ENCODE results near the gene TBX1. TPM values are rescaled to one million over a fixed set of nuclear protein-coding genes. Genes with fewer than 3 reads are reported as not detected.

TBX1 gene
- total and polyA plus RNA-seq, 2 of the 8 experiments (the other 6 are each of a cell fraction or from before 2014, with no cell fraction given): 0.28 TPM; not detected in 1

DNA sequence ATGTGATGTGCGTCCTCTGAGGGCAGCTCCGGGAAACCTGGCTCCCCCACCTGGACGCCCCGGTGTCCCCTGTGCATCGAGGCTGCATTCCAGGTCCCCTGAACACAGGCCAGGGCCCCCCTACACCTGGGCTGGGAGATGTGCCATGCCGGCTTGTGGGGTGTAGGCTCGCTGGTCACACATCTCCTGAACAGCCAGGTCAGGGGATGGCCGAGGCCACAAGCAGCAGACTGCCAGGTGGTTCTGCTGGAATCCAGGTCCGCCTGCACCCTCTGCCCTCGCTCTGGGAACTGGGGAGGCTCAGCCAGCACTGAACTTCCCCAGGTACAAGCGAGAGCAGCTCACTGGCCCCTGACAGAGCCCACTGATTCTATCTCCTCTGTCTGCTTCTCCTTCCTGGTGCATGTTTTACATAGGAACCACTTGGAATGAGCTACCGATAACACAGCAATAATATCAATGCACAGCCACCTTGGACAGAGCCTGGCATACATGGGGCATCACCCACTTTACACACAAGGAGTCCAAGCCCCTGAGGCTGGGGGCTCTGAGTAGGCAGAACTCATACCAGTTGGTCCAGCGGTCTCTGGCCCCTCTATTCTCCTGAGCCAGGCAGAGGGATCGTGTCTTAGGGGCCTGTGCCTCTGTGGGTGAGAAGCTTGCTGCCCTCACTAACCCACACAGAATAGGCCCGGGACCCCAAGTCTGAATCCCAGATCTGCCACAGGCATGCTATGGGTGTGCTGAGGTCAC lies 46.8 kb downstream of the TBX1 start:
- no peak overlapping the region for H3K27ac ChIP-seq (ENCODE audit: low read depth, low read length)
- H3K4me3 ChIP-seq (ENCODE audit: extremely low read depth in 1 of 4, insufficient read depth in 2 of 4, low read depth in 3 of 4, low read length in 4 of 4): no peak overlapping the region
- no peak overlapping the region for H2BK15ac ChIP-seq (ENCODE audit: low read length)
- H4K20me1 ChIP-seq (replicated peaks in 1 of 2; ENCODE audit: control insufficient read depth in 1 of 2, insufficient read depth in 2 of 2, low read length in 2 of 2): peaks cover 0 to 3% of the 10 kb centered on the region in 2 experiments
- H4K5ac ChIP-seq (ENCODE audit: insufficient read length, low read depth, low read length): no peak overlapping the region
- H2BK5ac ChIP-seq (ENCODE audit: low read depth, low read length): 0 out of 2 replicates have a peak overlapping the region, but pooled peaks have one; percentile 44
- H3K14ac ChIP-seq (ENCODE audit: insufficient read length): no peak overlapping the region
- FAIRE-seq: no peak
- H3K79me2 ChIP-seq (ENCODE audit: control insufficient read depth in 1 of 2, insufficient read depth in 2 of 2, low read length in 2 of 2): no peaks in the 10 kb centered on the region
- peak overlapping the region; percentile 82; the same call in 1 of the 2 replicates for H4K8ac ChIP-seq (ENCODE audit: extremely low read depth, insufficient read depth, low read length)
- no peaks in the 10 kb centered on the region for H3K27me3 ChIP-seq (replicated peaks in 1 of 4; ENCODE audit: control insufficient read depth in 3 of 4, extremely low read depth in 1 of 4, insufficient read depth in 3 of 4, low read length in 3 of 4)
- TF ChIP-seq SP1 (IDR thresholded peaks at IDR 0.05; ENCODE audit: low read depth, low read length) (no peak), CREB1 (IDR thresholded peaks at IDR 0.05) (no peak), YY1 (IDR thresholded peaks at IDR 0.05; ENCODE audit: low read depth, low read length) (no peak), HDAC2 (IDR thresholded peaks at IDR 0.05; ENCODE audit: borderline replicate concordance in 1 of 2, low read depth in 2 of 2, low read length in 2 of 2) (no peak), CBX8 (IDR thresholded peaks at IDR 0.05; ENCODE audit: borderline replicate concordance, low read depth, low read length) (no peak)
- no peak overlapping the region for H3K56ac ChIP-seq (replicated peaks; ENCODE audit: insufficient read length, low read depth, low read length)
- no peak overlapping the region for H3K4me2 ChIP-seq (ENCODE audit: insufficient read depth in 1 of 2, low read depth in 2 of 2, low read length in 2 of 2)
- no peak overlapping the region for H3K23ac ChIP-seq (ENCODE audit: insufficient read length)
- 92% methylated on average over 15 of the region's 15 CpGs; no CpG with 5 or more reads in 1 of the 2 experiments for WGBS, 2 experiments (ENCODE audit: extremely low coverage in 1 of 2, insufficient coverage in 1 of 2, insufficient read length in 1 of 2, insufficient replicate concordance in 2 of 2, low coverage in 1 of 2, low lambda C conversion rate in 2 of 2, missing lambda C conversion rate in 1 of 2)
- H3K36me3 ChIP-seq (ENCODE audit: control insufficient read depth in 2 of 4, insufficient read depth in 4 of 4, low read length in 3 of 4): no peaks in the 10 kb centered on the region
- no peak overlapping the region for H2AK5ac ChIP-seq (ENCODE audit: low read depth, low read length)
- H3K9ac ChIP-seq (replicated peaks in 1 of 4; ENCODE audit: extremely low read depth in 1 of 4, low read depth in 3 of 4, low read length in 3 of 4): no peak overlapping the region
- no peak overlapping the region for H2BK120ac ChIP-seq (replicated peaks; ENCODE audit: low read depth, low read length)
- no peak overlapping the region for H2AFZ ChIP-seq (ENCODE audit: low read length)
- H4K91ac ChIP-seq (replicated peaks; ENCODE audit: insufficient read length, low read length): no peak overlapping the region
- no peak overlapping the region for H2BK12ac ChIP-seq (ENCODE audit: low read depth, low read length)
- no peak for DNase-seq (ENCODE audit: low read depth in 1 of 2, low spot score in 2 of 2)
- H3K9me3 ChIP-seq (ENCODE audit: insufficient read depth in 2 of 2, low read depth in 1 of 2, low read length in 1 of 2): no peaks in the 10 kb centered on the region
- H3K23me2 ChIP-seq (ENCODE audit: low read depth, low read length): no peaks in the 10 kb centered on the region
- CTCF ChIA-PET (ENCODE audit: partially characterized antibody): interaction anchor here (0.6 to 2.5 kb wide), 11 partner anchors 10 to 140 kb away, joined by 3 to 8 read pairs (median 4); no protein-coding TSS in a partner anchor
- no peak overlapping the region for H2BK20ac ChIP-seq (ENCODE audit: low read length)
- POLR2A ChIA-PET (ENCODE audit: partially characterized antibody): no interaction called here
- H3K79me1 ChIP-seq (ENCODE audit: low read depth, low read length): no peaks in the 10 kb centered on the region
- H3K18ac ChIP-seq (ENCODE audit: extremely low read depth, low read length): no peak overlapping the region
- no peaks in the 10 kb centered on the region; a peak in 1 of 7 replicates for H3K4me1 ChIP-seq (replicated peaks in 1 of 4; ENCODE audit: control insufficient read depth in 3 of 4, insufficient read depth in 4 of 4, low read length in 3 of 4)
- no peak overlapping the region for H3K4ac ChIP-seq (replicated peaks; ENCODE audit: insufficient read length, low read depth, low read length)
